HFFc6 (cell line): ENCODE data around the gene NPLOC4. TPM values are rescaled to one million over a fixed set of nuclear protein-coding genes. Genes with fewer than 3 reads are reported as not detected.

Experiments used
- total RNA-seq, 6 experiments: library from RNA; stranded (reverse); fragmentation: NEBNext Ultra II Directional; extraction: Animal tissue kit (Norgen Biotek cat#: 25700); gene quantifications; 2 replicates in 1 of 6; 3 replicates in 5 of 6; pipeline ENCODE4 v1.2.3, GENCODE V29; 2021

NPLOC4 gene
- total RNA-seq, 6 experiments from 2014 or later, result 121 to 140 (median 133) TPM

Other genes with a start within 250 kb of the NPLOC4 start
- gene BAHCC1, start 241.7 kb downstream of the NPLOC4 start, total RNA-seq, result 1 to 10 TPM; 7.3 to 9.7 (median 8.3) TPM
- gene ACTG1, start 124.3 kb downstream of the NPLOC4 start, total RNA-seq, result over 10,000 TPM in 3 of 6 experiments, 1,000 to 10,000 TPM in 3; 7,891 to 11,135 (median 9,908) TPM
- 1 to 10 TPM in 3 of 6 experiments, under 1 TPM in 3; 0.71 to 1.4 (median 0.99) TPM for gene FSCN2, start 108.7 kb downstream of the NPLOC4 start, total RNA-seq
- 10 to 100 TPM; 21.9 to 27.7 (median 23.9) TPM for gene FAAP100, start 84.8 kb downstream of the NPLOC4 start, total RNA-seq
- 10 to 100 TPM; 14.3 to 19.6 (median 17.2) TPM for gene TSPAN10, start 84 bp upstream of the NPLOC4 start, total RNA-seq
- under 1 TPM in 5 of 6 experiments, not detected in 1; 0.37 to 0.76 (median 0.57) TPM for gene PDE6G, start 19.4 kb upstream of the NPLOC4 start, total RNA-seq
- gene OXLD1, start 29.5 kb upstream of the NPLOC4 start, total RNA-seq, result 10 to 100 TPM; 20.9 to 33.4 (median 30.9) TPM
- 10 to 100 TPM; 22.8 to 28.8 (median 25.2) TPM for gene CCDC137, start 29.6 kb upstream of the NPLOC4 start, total RNA-seq
- gene ARL16, start 46.7 kb upstream of the NPLOC4 start, total RNA-seq, result 10 to 100 TPM; 39.4 to 50.5 (median 46.7) TPM
- 100 to 1,000 TPM; 106 to 127 (median 116) TPM for gene HGS, start 46.9 kb upstream of the NPLOC4 start, total RNA-seq
- gene MRPL12, start 66.3 kb upstream of the NPLOC4 start, total RNA-seq, result 100 to 1,000 TPM; 105 to 124 (median 113) TPM
- gene SLC25A10, start 75.2 kb upstream of the NPLOC4 start, total RNA-seq, result 10 to 100 TPM; 13.2 to 21.9 (median 17.1) TPM
- not detected for gene GCGR, start 167.0 kb upstream of the NPLOC4 start, total RNA-seq
- 100 to 1,000 TPM in 2 of 6 experiments, 10 to 100 TPM in 4; 88.0 to 103 (median 92.8) TPM for gene MCRIP1, start 196.2 kb upstream of the NPLOC4 start, total RNA-seq
- not detected for gene PPP1R27, start 197.9 kb upstream of the NPLOC4 start, total RNA-seq
- 100 to 1,000 TPM; 790 to 981 (median 910) TPM for gene P4HB, start 223.4 kb upstream of the NPLOC4 start, total RNA-seq
- 1,000 to 10,000 TPM in 1 of 6 experiments, 100 to 1,000 TPM in 5; 758 to 1,040 (median 908) TPM for gene ARHGDIA, start 234.2 kb upstream of the NPLOC4 start, total RNA-seq